Raji (cell line): ENCODE data around the gene GLYATL3.

Experiments used
- POLR2A ChIP-seq: IDR thresholded peaks from 2 replicates; pipeline ENCODE4 v1.6.1; 2011; ENCODE audit warnings: low read depth, low read length, control low read depth; ENCODE audit not compliant: insufficient read depth

Gene GLYATL3

GRCh38 chr6:49499623-49500022 is at the start of gene GLYATL3:
GLYATL3 (plus strand) TSS chr6:49499923; CDS start chr6:49511991, 12,068 bp downstream.
- no peak for TF ChIP-seq POLR2A

- TF ChIP-seq POLR2A = no peak
Measured at GRCh38 chr6:49453221-49453620, 46.5 kb upstream of the GLYATL3 start.

DNA sequence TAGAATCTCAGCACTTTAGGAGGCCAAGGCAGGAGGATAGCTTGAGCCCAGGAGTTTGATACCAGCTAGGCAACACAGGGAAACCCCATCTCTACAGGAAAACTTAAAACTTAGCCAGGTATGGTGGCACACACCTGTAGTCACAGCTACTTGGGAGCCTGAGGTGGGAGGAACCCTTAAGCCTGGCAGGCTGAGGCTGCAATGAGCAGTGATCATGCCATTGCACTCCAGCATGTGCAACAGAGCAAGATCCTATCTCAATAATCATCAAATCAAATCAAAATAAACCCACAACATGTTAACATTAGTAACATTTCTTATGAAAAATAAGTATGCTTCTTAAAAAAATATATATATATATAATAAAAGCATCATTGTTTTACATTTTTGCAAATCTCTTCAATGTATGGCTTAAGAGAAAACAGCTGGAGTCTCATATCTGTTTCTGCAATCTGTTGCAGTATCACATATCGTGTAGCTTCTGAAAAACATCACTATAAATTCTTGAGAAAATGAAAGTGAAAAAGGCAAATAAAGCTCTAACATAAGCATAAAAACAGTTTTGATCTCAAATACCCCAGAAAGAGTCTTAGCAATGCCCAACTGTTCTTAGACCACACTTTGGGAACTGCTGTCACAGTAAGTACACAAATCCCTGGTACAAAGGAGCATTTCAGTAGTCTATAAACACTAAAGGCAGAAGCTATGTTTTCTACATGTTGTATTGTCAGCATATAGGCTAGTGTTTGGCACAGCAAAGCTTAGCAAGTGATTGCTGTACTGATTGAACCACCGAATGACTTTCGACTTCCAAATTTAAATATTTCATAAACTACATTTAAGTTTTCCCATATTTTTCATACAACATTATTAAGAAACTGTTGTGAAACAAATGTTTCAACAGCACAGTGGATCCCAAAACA is 44.7 kb upstream of the GLYATL3 start:
- TF ChIP-seq POLR2A = no peak

GRCh38 chr6:49457771-49458170 is 42.0 kb upstream of the GLYATL3 start:
- TF ChIP-seq POLR2A = no peak

DNA sequence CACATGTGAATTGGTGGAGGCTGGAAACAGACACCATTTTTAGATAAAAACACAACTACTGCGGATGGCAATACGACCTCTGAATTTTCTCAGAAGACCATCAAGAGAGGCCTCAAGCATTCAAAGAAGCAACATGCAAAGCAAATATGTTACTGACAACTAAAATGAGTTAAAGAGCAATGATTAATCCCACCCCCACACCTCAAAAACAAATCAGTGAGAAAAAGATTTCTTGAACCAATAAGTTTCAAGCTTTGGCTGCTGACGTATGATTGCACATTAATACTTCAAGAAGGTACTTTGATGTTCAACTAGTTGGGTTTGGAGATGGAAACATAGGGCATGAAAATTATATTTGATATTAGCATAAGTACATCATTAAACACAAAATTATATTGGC is 37.7 kb upstream of the GLYATL3 start:
- no peak for TF ChIP-seq POLR2A

GRCh38 chr6:49462599-49462926 is 37.2 kb upstream of the GLYATL3 start:
- no peak for TF ChIP-seq POLR2A

GRCh38 chr6:49462927-49463611 is 36.7 kb upstream of the GLYATL3 start, which contains the start of the genes CENPQ and MMUT:
CENPQ (plus strand) TSS chr6:49463370; CDS start chr6:49470177, 6,807 bp downstream.
MMUT (minus strand) TSS chr6:49463253; CDS start chr6:49459466, 3,787 bp downstream.
- TF ChIP-seq POLR2A = peak; percentile 80

DNA sequence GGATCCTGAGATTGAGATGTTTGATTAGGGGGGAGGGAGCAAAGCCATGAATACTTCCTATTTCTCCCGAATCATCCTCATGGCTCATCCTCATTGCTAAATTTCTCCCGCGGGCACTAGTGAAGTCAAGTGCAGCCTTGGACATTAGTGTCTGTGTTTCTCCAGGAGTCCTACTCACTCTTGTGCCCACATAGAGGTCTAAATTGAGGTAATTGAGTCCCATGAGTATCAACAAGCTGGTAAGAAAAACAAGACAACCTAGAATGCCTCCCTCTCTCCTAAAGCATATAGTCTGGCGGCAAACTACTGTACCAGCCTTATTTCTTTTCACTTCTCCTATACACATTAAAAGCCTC is 36.1 kb upstream of the GLYATL3 start:
- no peak for TF ChIP-seq POLR2A

GRCh38 chr6:49464691-49465090 is 35.0 kb upstream of the GLYATL3 start:
- TF ChIP-seq POLR2A = no peak

DNA sequence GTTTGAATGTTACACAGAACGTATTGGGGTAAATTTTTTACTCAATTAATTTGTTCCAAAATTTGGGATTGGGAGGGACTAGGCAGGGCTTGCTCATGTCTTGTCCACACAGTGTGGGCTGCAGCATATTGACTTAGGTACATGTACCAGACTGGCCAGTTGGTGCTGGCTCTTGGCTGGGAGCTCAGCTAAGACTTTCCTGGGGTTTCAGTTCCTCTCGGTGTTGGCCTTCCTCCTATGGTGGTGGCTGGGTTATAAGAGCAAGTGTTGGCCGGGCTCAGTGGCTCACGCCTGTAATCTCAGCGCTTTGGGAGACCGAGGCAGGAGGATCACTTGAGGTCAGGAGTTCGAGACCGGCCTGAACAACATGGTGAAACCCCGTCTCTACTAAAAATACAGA is 31.7 kb upstream of the GLYATL3 start:
- no peak for TF ChIP-seq POLR2A

- TF ChIP-seq POLR2A = no peak
Measured at GRCh38 chr6:49479308-49479970, 20.3 kb upstream of the GLYATL3 start.

DNA sequence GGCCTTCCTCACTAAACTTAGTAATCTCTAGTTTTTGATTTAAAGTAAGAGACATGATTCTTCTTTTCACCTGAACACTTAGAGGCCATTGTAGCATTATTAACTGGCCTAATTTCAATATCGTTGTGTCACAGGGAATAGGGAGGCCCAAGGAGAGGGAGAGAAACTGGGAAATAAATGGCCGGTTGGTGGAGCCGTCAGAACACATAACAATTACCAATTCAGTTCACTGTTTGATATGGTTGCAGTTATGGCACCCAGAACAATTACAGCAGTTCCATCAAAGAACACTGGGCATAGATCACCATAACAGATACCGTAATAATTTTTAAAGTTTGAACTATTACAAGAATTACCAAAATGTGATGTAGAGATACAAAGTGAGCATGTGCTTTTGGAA is 9.1 kb upstream of the GLYATL3 start:
- TF ChIP-seq POLR2A = no peak

GRCh38 chr6:49497304-49497703 is 2.4 kb upstream of the GLYATL3 start:
- TF ChIP-seq POLR2A = no peak

GRCh38 chr6:49499126-49499525 is 597 bp upstream of the GLYATL3 start:
- no peak for TF ChIP-seq POLR2A

DNA sequence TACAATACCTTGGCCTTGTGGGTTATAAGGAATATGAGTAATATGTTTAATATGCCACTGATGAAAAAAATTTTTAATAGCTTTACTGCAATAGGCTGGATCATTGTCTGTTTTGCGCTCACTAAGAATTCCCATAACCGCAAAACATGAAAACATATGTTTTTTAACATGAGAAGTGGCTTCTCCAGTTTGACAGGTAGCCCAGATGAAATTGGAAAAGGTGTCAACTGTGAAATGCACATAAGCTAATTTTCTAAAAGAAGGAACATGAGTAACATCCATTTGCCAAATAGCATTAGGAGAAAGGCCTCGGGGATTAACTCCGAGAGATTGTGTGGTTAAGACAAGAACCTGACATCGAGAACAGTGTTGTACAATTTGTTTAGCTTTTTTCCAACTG is 4.9 kb downstream of the GLYATL3 start:
- no peak for TF ChIP-seq POLR2A
